ENCODE results near the gene MPPED1. TPM values are rescaled to one million over a fixed set of nuclear protein-coding genes. Genes with fewer than 3 reads are reported as not detected.

The MPPED1 gene
- total and polyA plus RNA-seq, 2 donors (not counting 3 experiments of a cell fraction or from before 2014, with no cell fraction given) = not detected

DNA sequence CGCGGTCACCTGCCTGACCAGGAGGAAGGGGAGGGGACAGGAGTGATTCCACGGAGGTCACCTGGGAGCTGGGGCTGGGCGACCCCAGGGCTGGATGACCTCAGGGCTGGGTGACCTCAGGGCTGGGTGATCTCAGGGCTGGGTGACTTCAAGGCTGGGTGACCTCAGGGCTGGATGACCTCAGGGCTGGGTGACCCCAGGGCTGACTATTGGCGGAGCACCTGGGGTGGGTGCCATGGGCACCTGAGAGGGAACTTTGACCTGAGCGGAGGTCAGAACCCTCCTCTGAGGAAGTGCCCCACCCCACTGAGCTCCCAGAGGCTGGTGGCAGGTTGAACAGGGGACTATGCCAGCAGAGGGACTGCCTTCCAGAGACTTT lies 11.8 kb upstream of the MPPED1 start:
- Histone ChIP-seq H3K4me3 (replicated peaks in 1 of 3; ENCODE audit: insufficient read depth in 1 of 3, low read depth in 1 of 3, low read length in 3 of 3) (no peak overlapping the region), H3K4me2 (ENCODE audit: insufficient read depth, low read length) (no peak overlapping the region), H2AFZ (ENCODE audit: low read depth, low read length) (no peak overlapping the region), H3K27ac (ENCODE audit: insufficient read depth, low read depth, low read length) (no peak overlapping the region), H3K27me3 (ENCODE audit: control insufficient read depth in 2 of 2, insufficient read depth in 2 of 2, low read length in 2 of 2) (no peaks in the 10 kb centered on the region), H3K9me1 (replicated peaks; ENCODE audit: control insufficient read depth, extremely low read depth, insufficient read depth, low read length) (no peaks in the 10 kb centered on the region), H3K4me1 (ENCODE audit: control insufficient read depth, extremely low read depth, insufficient read depth, low read length) (no peaks in the 10 kb centered on the region), H4K20me1 (replicated peaks; ENCODE audit: control insufficient read depth, extremely low read depth, insufficient read depth, low read length) (no peaks in the 10 kb centered on the region), H3K9me3 (replicated peaks; ENCODE audit: control insufficient read depth, insufficient read depth, low read length) (no peaks in the 10 kb centered on the region), H3K9ac (replicated peaks; ENCODE audit: extremely low read depth, insufficient read depth, low read length) (no peak overlapping the region), H3K36me3 (ENCODE audit: control insufficient read depth in 2 of 2, extremely low read depth in 1 of 2, insufficient read depth in 2 of 2, low read length in 2 of 2) (no peaks in the 10 kb centered on the region), H3K79me2 (ENCODE audit: control insufficient read depth, insufficient read depth, low read length) (no peaks in the 10 kb centered on the region)
- CTCF ChIA-PET = no interaction called here
- dilution Hi-C loops (cut with MboI; ENCODE audit: extremely low pct_ligation_motif_present, low sequenced_read_pairs) (no loop called here), intact Hi-C loops (cut with micrococcal nuclease) (no loop called here)
- FAIRE-seq = no peak
- no TSS peak for BruUV-seq (replicated peaks)
- POLR2A ChIA-PET = no interaction called here
- no peak for DNase-seq (ENCODE audit: low read depth, low spot score)
- TF ChIP-seq POLR2A (IDR thresholded peaks at IDR 0.05; ENCODE audit: low read depth, low read length) (no peak), CTCF (IDR thresholded peaks at IDR 0.05; ENCODE audit: extremely low read depth in 1 of 2, insufficient read depth in 1 of 2, low read depth in 1 of 2, low read length in 2 of 2) (no peak)

GRCh38 chr22:43400449-43400848 lies 11.4 kb upstream of the MPPED1 start:
- DNase-seq (ENCODE audit: low read depth, low spot score) (no peak), FAIRE-seq (no peak)
- Histone ChIP-seq H3K79me2 (ENCODE audit: control insufficient read depth, insufficient read depth, low read length) (no peaks in the 10 kb centered on the region), H3K9me3 (replicated peaks; ENCODE audit: control insufficient read depth, insufficient read depth, low read length) (no peaks in the 10 kb centered on the region), H3K27me3 (ENCODE audit: control insufficient read depth in 2 of 2, insufficient read depth in 2 of 2, low read length in 2 of 2) (no peaks in the 10 kb centered on the region), H4K20me1 (replicated peaks; ENCODE audit: control insufficient read depth, extremely low read depth, insufficient read depth, low read length) (no peaks in the 10 kb centered on the region), H3K4me1 (ENCODE audit: control insufficient read depth, extremely low read depth, insufficient read depth, low read length) (no peaks in the 10 kb centered on the region), H3K9ac (replicated peaks; ENCODE audit: extremely low read depth, insufficient read depth, low read length) (no peak overlapping the region), H3K9me1 (replicated peaks; ENCODE audit: control insufficient read depth, extremely low read depth, insufficient read depth, low read length) (no peaks in the 10 kb centered on the region), H3K36me3 (ENCODE audit: control insufficient read depth in 2 of 2, extremely low read depth in 1 of 2, insufficient read depth in 2 of 2, low read length in 2 of 2) (no peaks in the 10 kb centered on the region), H2AFZ (ENCODE audit: low read depth, low read length) (no peak overlapping the region), H3K4me3 (replicated peaks in 1 of 3; ENCODE audit: insufficient read depth in 1 of 3, low read depth in 1 of 3, low read length in 3 of 3) (no peak overlapping the region), H3K27ac (ENCODE audit: insufficient read depth, low read depth, low read length) (no peak overlapping the region), H3K4me2 (ENCODE audit: insufficient read depth, low read length) (no peak overlapping the region)
- intact Hi-C loops (cut with micrococcal nuclease) = no loop called here
- ChIA-PET CTCF (no interaction called here), POLR2A (no interaction called here)
- BruUV-seq (replicated peaks) = no TSS peak
- TF ChIP-seq, protein P1, sequence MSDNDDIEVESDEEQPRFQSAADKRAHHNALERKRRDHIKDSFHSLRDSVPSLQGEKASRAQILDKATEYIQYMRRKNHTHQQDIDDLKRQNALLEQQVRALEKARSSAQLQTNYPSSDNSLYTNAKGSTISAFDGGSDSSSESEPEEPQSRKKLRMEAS (IDR thresholded peaks at IDR 0.05; ENCODE audit: insufficient read depth, insufficient read length) = no peak
- TF ChIP-seq GATA2 (IDR thresholded peaks at IDR 0.05; ENCODE audit: insufficient read depth, insufficient read length, low read depth, low read length) (no peak), EZH2 (IDR thresholded peaks at IDR 0.05; ENCODE audit: borderline replicate concordance, low read depth, low read length, severe bottlenecking) (no peak)
- dilution Hi-C loops (cut with MboI; ENCODE audit: extremely low pct_ligation_motif_present, low sequenced_read_pairs) = no loop called here
